Psoas muscle (tissue), 8 donors: ENCODE measurements around the gene ACTR1A. TPM values are rescaled to one million over a fixed set of nuclear protein-coding genes. Genes with fewer than 3 reads are reported as not detected.

ENCODE experiments used
- ATAC-seq, 4 donors: fragments of 200-7000 bp; cut with Tn5 transposase; one replicate each; pipeline ENCODE4 v1.9.1; 2020; ENCODE audit warnings: moderate library complexity in 3 of 4, mild to moderate bottlenecking in 2 of 4
- DNase-seq, 2 donors: peaks; one replicate each; pipeline ENCODE4 v3.0.0-alpha.2; 2020
- H3K27ac ChIP-seq: fragments of 200-600 bp; one replicate; pipeline ENCODE4 v1.8.0; 2022
- H3K27me3 ChIP-seq, 3 donors: fragments of 200-600 bp in 1 of 3; one replicate each; pipeline versions ENCODE4 v1.6.1 to v1.8.0; 2013 to 2022; ENCODE audit warnings: low read length in 2 of 3, mild to moderate bottlenecking in 2 of 3, moderate library complexity in 1 of 3; ENCODE audit not compliant: insufficient read depth in 3 of 3
- H3K36me3 ChIP-seq, 2 donors: fragments of 200-600 bp in 1 of 2; one replicate each; pipeline versions ENCODE4 v1.6.1 to v1.8.0; 2013 to 2022; ENCODE audit warnings: low read depth in 1 of 2, mild to moderate bottlenecking in 1 of 2, moderate library complexity in 1 of 2; ENCODE audit not compliant: insufficient read depth in 1 of 2
- H3K4me1 ChIP-seq: fragments of 200-600 bp; one replicate; pipeline ENCODE4 v1.8.0; 2022
- H3K4me3 ChIP-seq: fragments of 200-600 bp; one replicate; pipeline ENCODE4 v1.8.0; 2022; ENCODE audit warnings: mild to moderate bottlenecking
- H3K9me3 ChIP-seq: fragments of 200-600 bp; one replicate; pipeline ENCODE4 v1.8.0; 2022
- WGBS, 3 donors: extraction: QIAGEN DNeasy Blood & Tissue Kit; methylation state at CpG; one replicate each; pipeline versions ENCODE4 v1.1.6 to v1.1.7; 2013; 5-methylcytosine and 5-hydroxymethylcytosine counted together
- intact Hi-C, 2 donors: fragments of 100-400 bp; cut with DNase I; formaldehyde crosslinking; loops; one replicate each; pipeline versions ENCODE4 v1.11.0 to v1.14.2; 2022
- polyA plus RNA-seq, 3 donors: library from polyadenylated mRNA; stranded (reverse); fragments of 200-250 nt; gene quantifications; one replicate each; pipeline ENCODE4 v1.2.3, GENCODE V29; 2013
- total RNA-seq, 4 donors: library from RNA; stranded (reverse); fragmentation: NEBNext Ultra II Directional in 2 of 4; extraction: Animal tissue kit (Norgen Biotek cat#: 25700) in 2 of 4; gene quantifications; one replicate each; pipeline versions ENCODE4 v1.2.1 to v1.2.4, GENCODE V29; 2021 to 2023
- TF ChIP-seq, protein P1 (sequence below): fragments of 200-600 bp; IDR thresholded peaks from one replicate; pipeline ENCODE4 v1.8.0; 2022; ENCODE audit warnings: antibody characterized with exemption
- donor health status: healthy with polysubstance abuse.
- donor health status: DM: no; HTN: no; CAD: no; lungs with moderate emphysema.
- donor health status: Bipolar disorder and iron deficiency.
- donor health status: healthy.
- donor health status: DM: yes; HTN: yes; CAD: no.
- donor health status: DM: no; HTN: no; CAD: no.
- donor health status: DM: no; HTN: no; CAD: no.
- donor health status: DM: yes; HTN: yes; CAD: no.

Gene ACTR1A
- total and polyA plus RNA-seq, 7 donors: 76.2 to 188 (median 128) TPM

DNA sequence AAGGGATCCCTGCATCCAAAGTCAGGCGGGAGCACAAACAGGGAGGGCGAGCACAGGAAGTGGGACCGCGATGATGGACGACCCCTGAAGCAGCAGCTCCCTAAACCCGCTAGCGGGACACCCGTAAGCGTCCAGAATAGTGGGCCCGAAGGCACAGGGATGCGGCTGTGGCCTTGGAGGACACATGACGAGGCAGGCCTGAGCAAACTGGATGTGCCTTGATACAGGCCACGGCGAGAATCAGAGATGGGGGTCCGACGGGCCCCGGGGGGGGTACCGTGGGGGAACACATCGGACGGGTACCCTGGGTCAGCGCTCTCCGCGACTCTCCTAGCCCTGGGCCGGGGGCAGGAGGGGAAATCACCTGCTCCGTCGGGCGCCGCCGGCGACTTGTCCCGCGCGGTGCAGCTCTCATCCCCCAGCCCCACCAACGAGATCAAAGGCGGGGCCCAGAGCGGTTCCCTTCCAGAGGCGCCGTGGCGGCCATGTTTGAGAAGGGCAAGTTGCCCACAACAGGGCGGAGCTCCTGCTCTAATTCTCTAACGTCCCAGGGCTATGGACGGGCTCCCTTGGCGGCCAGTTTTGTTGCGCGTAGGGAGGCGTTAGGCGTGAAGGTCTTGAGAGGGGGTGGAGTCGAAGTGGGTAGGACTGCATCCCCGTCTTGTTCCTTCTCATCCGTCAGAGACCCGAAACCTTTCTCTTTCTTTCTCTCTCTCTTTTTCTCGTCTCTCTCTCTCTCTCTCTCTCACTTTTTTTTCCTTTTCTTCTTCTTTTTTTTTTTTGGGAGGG lies 70.2 kb downstream of the ACTR1A start, which contains the start of gene CUEDC2:
TSS of gene CUEDC2 (minus strand) at position 413 of the 789 bp plus-strand sequence. CDS start 7,386 bp downstream, outside the sequence.
- peak within 1 kb of the TSS; percentile 86 for H3K27ac ChIP-seq
- intact Hi-C loops: no loop called here

DNA sequence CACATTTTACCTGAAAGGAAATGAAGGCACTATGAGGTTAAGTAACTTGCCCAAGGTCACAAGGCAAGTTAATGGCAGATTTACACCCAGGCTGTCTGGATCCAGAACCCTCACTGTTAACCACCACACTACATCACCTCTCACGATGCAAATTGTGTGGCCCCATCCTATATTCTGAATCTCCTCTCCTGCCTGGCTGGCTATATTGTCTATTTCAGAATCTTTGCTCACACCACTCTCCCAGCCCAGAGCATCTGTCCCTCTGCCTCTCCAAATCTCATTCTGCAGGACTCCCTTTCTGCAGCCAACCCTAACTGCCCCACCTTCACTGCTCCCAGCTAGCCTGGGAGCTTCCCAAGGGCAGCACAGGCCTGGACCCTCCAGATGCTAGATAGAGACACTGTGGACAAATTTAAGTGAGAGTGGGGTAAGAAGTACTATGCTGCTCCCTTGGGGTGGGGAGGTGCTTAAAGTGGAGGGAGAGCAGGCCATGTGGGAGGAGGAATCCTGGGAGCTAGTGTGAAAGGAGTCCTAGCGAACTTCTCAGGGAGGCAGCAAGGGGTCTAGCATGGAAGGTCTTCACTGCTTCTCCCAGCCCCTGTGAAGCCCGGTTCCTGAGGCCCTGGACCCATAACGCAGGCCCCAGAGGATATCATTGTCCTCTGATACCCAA lies 70.9 kb downstream of the ACTR1A start:
- peak overlapping the region; percentile 86 for H3K27ac ChIP-seq
- ATAC-seq (peak; percentile 11 to 22 (median 14)), DNase-seq (no peak)
- TF ChIP-seq, protein P1, sequence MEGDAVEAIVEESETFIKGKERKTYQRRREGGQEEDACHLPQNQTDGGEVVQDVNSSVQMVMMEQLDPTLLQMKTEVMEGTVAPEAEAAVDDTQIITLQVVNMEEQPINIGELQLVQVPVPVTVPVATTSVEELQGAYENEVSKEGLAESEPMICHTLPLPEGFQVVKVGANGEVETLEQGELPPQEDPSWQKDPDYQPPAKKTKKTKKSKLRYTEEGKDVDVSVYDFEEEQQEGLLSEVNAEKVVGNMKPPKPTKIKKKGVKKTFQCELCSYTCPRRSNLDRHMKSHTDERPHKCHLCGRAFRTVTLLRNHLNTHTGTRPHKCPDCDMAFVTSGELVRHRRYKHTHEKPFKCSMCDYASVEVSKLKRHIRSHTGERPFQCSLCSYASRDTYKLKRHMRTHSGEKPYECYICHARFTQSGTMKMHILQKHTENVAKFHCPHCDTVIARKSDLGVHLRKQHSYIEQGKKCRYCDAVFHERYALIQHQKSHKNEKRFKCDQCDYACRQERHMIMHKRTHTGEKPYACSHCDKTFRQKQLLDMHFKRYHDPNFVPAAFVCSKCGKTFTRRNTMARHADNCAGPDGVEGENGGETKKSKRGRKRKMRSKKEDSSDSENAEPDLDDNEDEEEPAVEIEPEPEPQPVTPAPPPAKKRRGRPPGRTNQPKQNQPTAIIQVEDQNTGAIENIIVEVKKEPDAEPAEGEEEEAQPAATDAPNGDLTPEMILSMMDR: no peak
- H3K9me3 ChIP-seq: no peaks in the 10 kb centered on the region
- 17 to 18% (median 17%) methylated on average over 4 of the region's 4 CpGs for WGBS, 3 donors
- no peaks in the 10 kb centered on the region for H3K36me3 ChIP-seq
- intact Hi-C loops: no loop called here
- H3K4me1 ChIP-seq: peaks cover 7% of the 10 kb centered on the region
- H3K4me3 ChIP-seq: peak overlapping the region; percentile 97
- peaks cover 0 to 14% (median 3%) of the 10 kb centered on the region in 3 donors for H3K27me3 ChIP-seq

More for the DNA sequence above, 70.2 kb downstream of the ACTR1A start, which contains the start of gene CUEDC2:
- WGBS, 3 donors: 0 to 1% (median 0%) methylated on average over 45 to 52 of the region's 52 CpGs
- no peaks in the 10 kb centered on the region for H3K9me3 ChIP-seq
- peak within 1 kb of the TSS; percentile 97 for H3K4me3 ChIP-seq
- DNase-seq (peak; percentile 97 to 98), ATAC-seq (peak; percentile 95 to 98 (median 98))
- TF ChIP-seq, protein P1: no peak
- peaks cover 0 to 16% (median 3%) of the 10 kb centered on the region in 3 donors for H3K27me3 ChIP-seq
- H3K4me1 ChIP-seq: peaks cover 7% of the 10 kb centered on the region
- no peaks in the 10 kb centered on the region for H3K36me3 ChIP-seq

- intact Hi-C loops: no loop called here
- DNase-seq: no peak
- H3K27me3 ChIP-seq: peaks cover 0 to 4% (median 2%) of the 10 kb centered on the region in 3 donors
- TF ChIP-seq, protein P1: no peak
- H3K4me3 ChIP-seq: no peak overlapping the region
- 85 to 91% (median 86%) methylated on average over 8 of the region's 8 CpGs for WGBS, 3 donors
- no peak overlapping the region for H3K27ac ChIP-seq
- H3K4me1 ChIP-seq: peaks cover 7% of the 10 kb centered on the region
- H3K9me3 ChIP-seq: no peaks in the 10 kb centered on the region
- peaks cover 0 to 7% of the 10 kb centered on the region in 2 donors for H3K36me3 ChIP-seq
- no peak for ATAC-seq
Observed at GRCh38 chr10:102429468-102429867, 73.0 kb downstream of the ACTR1A start.

Other genes with a start within 250 kb of the ACTR1A start
- gene NFKB2, start 107.0 kb downstream of the ACTR1A start, total RNA-seq: 10 to 100 TPM; 11.3 to 86.0 (median 12.7) TPM
- 10 to 100 TPM in 2 of 3 donors, 1 to 10 TPM in 1; 8.3 to 13.2 (median 10.9) TPM for gene NFKB2, start 107.0 kb downstream of the ACTR1A start, polyA plus RNA-seq
- gene PSD, start 83.9 kb downstream of the ACTR1A start, total RNA-seq: 1 to 10 TPM in 1 of 4 donors, under 1 TPM in 3; 0.15 to 1.7 (median 0.51) TPM
- 1 to 10 TPM in 1 of 3 donors, under 1 TPM in 1, not detected in 1; 0.25 to 1.0 TPM for gene PSD, start 83.9 kb downstream of the ACTR1A start, polyA plus RNA-seq
- gene FBXL15, start 81.9 kb downstream of the ACTR1A start, total RNA-seq: 10 to 100 TPM in 2 of 4 donors, 1 to 10 TPM in 2; 7.9 to 13.3 (median 9.5) TPM
- gene FBXL15, start 81.9 kb downstream of the ACTR1A start, polyA plus RNA-seq: 10 to 100 TPM; 10.8 to 14.8 (median 13.0) TPM
- 10 to 100 TPM; 53.3 to 81.9 (median 73.3) TPM for gene CUEDC2, start 70.1 kb downstream of the ACTR1A start, total RNA-seq
- 100 to 1,000 TPM in 1 of 3 donors, 10 to 100 TPM in 2; 56.3 to 103 (median 77.2) TPM for gene CUEDC2, start 70.1 kb downstream of the ACTR1A start, polyA plus RNA-seq
- gene C10orf95, start 51.2 kb downstream of the ACTR1A start, total RNA-seq: not detected
- gene C10orf95, start 51.2 kb downstream of the ACTR1A start, polyA plus RNA-seq: under 1 TPM in 1 of 3 donors, not detected in 2; 0.01 TPM
- 1 to 10 TPM; 4.8 to 6.8 (median 5.5) TPM for gene SUFU, start 1.3 kb upstream of the ACTR1A start, total RNA-seq
- gene SUFU, start 1.3 kb upstream of the ACTR1A start, polyA plus RNA-seq: 1 to 10 TPM; 2.1 to 6.3 (median 2.2) TPM
- 100 to 1,000 TPM in 3 of 4 donors, 10 to 100 TPM in 1; 97.2 to 166 (median 111) TPM for gene TRIM8, start 141.8 kb upstream of the ACTR1A start, total RNA-seq
- 10 to 100 TPM; 57.6 to 72.4 (median 72.3) TPM for gene TRIM8, start 141.8 kb upstream of the ACTR1A start, polyA plus RNA-seq
- gene ARL3, start 211.7 kb upstream of the ACTR1A start, total RNA-seq: 1 to 10 TPM; 2.8 to 5.3 (median 3.3) TPM
- 1 to 10 TPM; 3.4 to 6.5 (median 4.9) TPM for gene ARL3, start 211.7 kb upstream of the ACTR1A start, polyA plus RNA-seq
- 1 to 10 TPM; 1.2 to 3.2 (median 2.0) TPM for gene SFXN2, start 211.9 kb upstream of the ACTR1A start, total RNA-seq
- 1 to 10 TPM in 2 of 3 donors, under 1 TPM in 1; 0.45 to 1.7 (median 1.5) TPM for gene SFXN2, start 211.9 kb upstream of the ACTR1A start, polyA plus RNA-seq
- gene WBP1L, start 241.2 kb upstream of the ACTR1A start, total RNA-seq: 10 to 100 TPM; 47.2 to 77.2 (median 54.5) TPM
- gene WBP1L, start 241.2 kb upstream of the ACTR1A start, polyA plus RNA-seq: 10 to 100 TPM; 26.4 to 56.4 (median 54.1) TPM